ENCODE measurements around the gene SLC22A2. TPM values are rescaled to one million over a fixed set of nuclear protein-coding genes. Genes with fewer than 3 reads are reported as not detected.

Gene SLC22A2
- total RNA-seq, 4 donors from 2014 or later: not detected

DNA sequence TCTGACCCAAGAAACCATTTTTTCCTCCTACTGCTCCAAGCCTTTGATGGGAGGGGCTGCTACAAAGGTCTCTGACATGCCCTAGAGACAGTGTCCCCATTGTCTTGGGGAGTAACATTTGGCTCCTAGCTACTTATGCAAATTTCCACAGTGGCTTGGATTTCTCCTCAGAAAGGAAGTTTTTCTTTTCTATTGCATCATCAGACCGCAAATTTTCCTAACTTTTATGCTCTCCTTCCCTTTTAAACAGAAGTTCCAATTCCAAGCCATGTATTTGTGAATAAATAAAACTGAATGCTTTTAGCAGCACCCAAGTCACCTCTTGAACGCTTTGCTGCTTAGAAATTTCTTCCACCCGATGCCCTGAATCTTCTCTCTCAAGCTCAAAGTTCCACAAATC lies 51.0 kb downstream of the SLC22A2 start:
- no peak overlapping the region for H3K4me3 ChIP-seq (ENCODE audit: low read depth, poor library complexity, severe bottlenecking)
- DNase-seq (ENCODE audit: low spot score in 2 of 2): no peak
- WGBS, 2 donors: 85 to 86% methylated on average over 3 of the region's 3 CpGs
- TF ChIP-seq, protein P1, sequence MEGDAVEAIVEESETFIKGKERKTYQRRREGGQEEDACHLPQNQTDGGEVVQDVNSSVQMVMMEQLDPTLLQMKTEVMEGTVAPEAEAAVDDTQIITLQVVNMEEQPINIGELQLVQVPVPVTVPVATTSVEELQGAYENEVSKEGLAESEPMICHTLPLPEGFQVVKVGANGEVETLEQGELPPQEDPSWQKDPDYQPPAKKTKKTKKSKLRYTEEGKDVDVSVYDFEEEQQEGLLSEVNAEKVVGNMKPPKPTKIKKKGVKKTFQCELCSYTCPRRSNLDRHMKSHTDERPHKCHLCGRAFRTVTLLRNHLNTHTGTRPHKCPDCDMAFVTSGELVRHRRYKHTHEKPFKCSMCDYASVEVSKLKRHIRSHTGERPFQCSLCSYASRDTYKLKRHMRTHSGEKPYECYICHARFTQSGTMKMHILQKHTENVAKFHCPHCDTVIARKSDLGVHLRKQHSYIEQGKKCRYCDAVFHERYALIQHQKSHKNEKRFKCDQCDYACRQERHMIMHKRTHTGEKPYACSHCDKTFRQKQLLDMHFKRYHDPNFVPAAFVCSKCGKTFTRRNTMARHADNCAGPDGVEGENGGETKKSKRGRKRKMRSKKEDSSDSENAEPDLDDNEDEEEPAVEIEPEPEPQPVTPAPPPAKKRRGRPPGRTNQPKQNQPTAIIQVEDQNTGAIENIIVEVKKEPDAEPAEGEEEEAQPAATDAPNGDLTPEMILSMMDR (IDR thresholded peaks at IDR 0.05): no peak
- no peak for TF ChIP-seq POLR2A (IDR thresholded peaks at IDR 0.05)
- intact Hi-C loops (cut with DNase I; ENCODE audit: low total_unique reads): no loop called here

DNA sequence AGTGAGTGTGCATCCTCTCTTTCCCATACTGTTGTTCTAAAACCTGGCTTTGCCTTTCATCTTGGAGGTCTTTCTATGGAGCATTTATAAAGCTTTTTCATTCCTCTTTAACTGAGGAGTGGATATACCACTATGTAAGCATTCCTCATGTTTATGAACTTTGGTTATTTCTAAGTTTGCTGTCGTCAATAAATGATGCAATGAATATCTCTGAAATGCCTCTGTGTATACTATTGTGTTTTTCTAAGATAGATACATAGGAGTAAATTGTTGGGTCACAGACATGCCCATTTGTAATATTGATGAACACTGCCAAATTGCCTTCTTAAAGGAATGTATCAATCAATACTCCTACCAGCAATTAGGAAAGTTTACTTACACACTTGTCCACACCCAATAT lies 53.9 kb downstream of the SLC22A2 start:
- no peak for DNase-seq (ENCODE audit: low spot score in 2 of 2)
- H3K4me3 ChIP-seq (ENCODE audit: low read depth, poor library complexity, severe bottlenecking): no peak overlapping the region
- intact Hi-C loops (cut with DNase I; ENCODE audit: low total_unique reads): no loop called here
- 43 to 88% methylated on average over 1 of the region's 1 CpG for WGBS, 2 donors
- no peak for TF ChIP-seq POLR2A (IDR thresholded peaks at IDR 0.05)
- TF ChIP-seq, protein P1 (IDR thresholded peaks at IDR 0.05): no peak

- no peak for DNase-seq (ENCODE audit: low spot score in 2 of 2)
- TF ChIP-seq, protein P1 (IDR thresholded peaks at IDR 0.05): no peak
- no peak for TF ChIP-seq POLR2A (IDR thresholded peaks at IDR 0.05)
- intact Hi-C loops (cut with DNase I; ENCODE audit: low total_unique reads): no loop called here
- WGBS, 2 donors: 76 to 84% methylated on average over 2 of the region's 2 CpGs
- no peak overlapping the region for H3K4me3 ChIP-seq (ENCODE audit: low read depth, poor library complexity, severe bottlenecking)
These were observed 54.7 kb downstream of the SLC22A2 start for GRCh38 chr6:160203953-160204352.

DNA sequence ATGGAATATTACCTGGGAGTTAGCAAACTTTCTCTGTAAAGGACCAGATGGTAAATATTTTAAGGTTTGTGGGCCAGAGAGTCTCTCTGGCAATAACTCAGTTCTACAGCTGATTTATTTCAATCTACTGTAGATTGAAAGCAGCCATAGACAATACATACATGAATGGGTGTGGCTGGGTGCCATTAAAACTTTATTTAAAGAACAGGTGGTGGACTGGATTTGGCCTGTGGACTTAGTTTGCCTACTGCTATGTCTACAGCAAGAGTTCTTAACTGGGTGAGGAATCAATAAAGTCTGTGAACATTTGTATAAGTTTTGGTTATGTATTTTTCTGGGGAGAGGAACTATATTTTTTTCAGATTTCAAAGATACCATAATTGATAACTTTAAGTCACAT lies 55.1 kb downstream of the SLC22A2 start:
- DNase-seq (ENCODE audit: low spot score in 2 of 2): no peak
- intact Hi-C loops (cut with DNase I; ENCODE audit: low total_unique reads): no loop called here
- no peak overlapping the region for H3K4me3 ChIP-seq (ENCODE audit: low read depth, poor library complexity, severe bottlenecking)
- TF ChIP-seq, protein P1 (IDR thresholded peaks at IDR 0.05): no peak
- no peak for TF ChIP-seq POLR2A (IDR thresholded peaks at IDR 0.05)

DNA sequence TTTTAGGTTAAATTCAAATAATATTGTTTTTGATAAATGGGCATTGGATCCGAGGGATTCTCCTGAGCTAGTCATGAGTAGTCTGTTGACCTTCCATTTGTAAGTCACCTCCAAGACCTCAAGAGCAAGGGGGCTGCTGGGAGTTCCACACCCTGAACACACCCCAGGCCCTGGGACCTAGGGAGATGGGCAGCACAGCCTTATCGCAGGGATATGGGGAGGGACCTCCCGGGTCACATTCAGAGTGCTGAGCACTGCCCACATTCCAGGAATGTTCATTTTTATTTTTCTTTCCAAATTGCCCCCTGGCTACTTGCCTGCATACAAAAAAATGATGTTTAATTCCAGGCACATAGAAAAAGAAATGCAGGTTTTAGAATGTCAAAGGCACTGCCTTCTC lies 55.5 kb downstream of the SLC22A2 start:
- TF ChIP-seq POLR2A (IDR thresholded peaks at IDR 0.05): no peak
- TF ChIP-seq, protein P1 (IDR thresholded peaks at IDR 0.05): no peak
- intact Hi-C loops (cut with DNase I; ENCODE audit: low total_unique reads): no loop called here
- 50 to 60% methylated on average over 3 of the region's 3 CpGs for WGBS, 2 donors
- DNase-seq (ENCODE audit: low spot score in 2 of 2): no peak
- no peak overlapping the region for H3K4me3 ChIP-seq (ENCODE audit: low read depth, poor library complexity, severe bottlenecking)

DNA sequence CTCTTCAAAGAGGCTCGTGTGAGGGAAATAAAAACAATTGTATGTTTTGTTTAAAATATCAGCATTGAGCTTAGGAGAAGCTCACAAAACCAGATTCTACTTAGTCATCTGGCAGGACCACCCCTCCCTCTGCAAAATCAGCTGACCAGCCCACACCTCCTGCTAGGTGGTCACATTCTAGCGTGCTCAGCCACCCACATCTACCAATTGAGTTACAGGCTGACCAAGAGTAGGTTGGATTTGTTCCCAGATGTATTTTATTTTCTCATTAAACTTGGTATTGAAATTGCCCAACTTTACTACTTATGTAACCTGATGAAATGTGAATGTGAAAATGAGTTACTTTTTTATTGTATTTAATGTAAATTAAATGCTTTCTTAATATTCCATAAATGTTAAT lies 56.2 kb downstream of the SLC22A2 start:
- DNase-seq (ENCODE audit: low spot score in 2 of 2): no peak
- TF ChIP-seq, protein P1 (IDR thresholded peaks at IDR 0.05): no peak
- TF ChIP-seq POLR2A (IDR thresholded peaks at IDR 0.05): no peak
- 51 to 55% methylated on average over 2 of the region's 2 CpGs for WGBS, 2 donors
- H3K4me3 ChIP-seq (ENCODE audit: low read depth, poor library complexity, severe bottlenecking): no peak overlapping the region
- intact Hi-C loops (cut with DNase I; ENCODE audit: low total_unique reads): no loop called here

Data from lower leg skin (tissue), 4 donors.